GM18858 (cell line): ENCODE results near the gene ODAD4.

Experiments
- ATAC-seq: cut with Tn5 transposase; IDR thresholded peaks from one replicate; pipeline ENCODE4 v1.9.1; 2021; ENCODE audit not compliant: unreplicated experiment

ODAD4 gene

DNA sequence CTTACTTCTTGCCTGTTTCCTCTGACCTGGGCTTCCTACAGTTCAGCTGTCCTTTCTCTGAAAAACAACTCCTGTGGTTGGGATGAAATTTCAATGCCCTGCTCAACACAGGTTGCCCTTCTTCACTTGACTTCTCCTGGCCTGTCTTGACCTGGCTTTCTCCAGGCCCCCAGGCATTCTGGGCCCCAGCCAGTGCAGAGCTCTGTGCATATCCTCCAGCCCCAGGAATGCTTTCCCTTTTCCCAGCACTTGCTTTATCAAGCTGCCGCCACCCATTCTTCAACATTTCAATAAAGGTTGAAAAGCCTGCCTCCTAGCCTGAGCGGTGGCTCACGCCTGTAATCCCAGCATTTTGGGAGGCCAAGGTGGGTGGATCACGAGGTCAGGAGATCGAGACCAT, 10.8 kb downstream of the ODAD4 start:
- no peak for ATAC-seq

GRCh38 chr17:41942626-41943373, 12.4 kb downstream of the ODAD4 start:
- ATAC-seq, result no peak

DNA sequence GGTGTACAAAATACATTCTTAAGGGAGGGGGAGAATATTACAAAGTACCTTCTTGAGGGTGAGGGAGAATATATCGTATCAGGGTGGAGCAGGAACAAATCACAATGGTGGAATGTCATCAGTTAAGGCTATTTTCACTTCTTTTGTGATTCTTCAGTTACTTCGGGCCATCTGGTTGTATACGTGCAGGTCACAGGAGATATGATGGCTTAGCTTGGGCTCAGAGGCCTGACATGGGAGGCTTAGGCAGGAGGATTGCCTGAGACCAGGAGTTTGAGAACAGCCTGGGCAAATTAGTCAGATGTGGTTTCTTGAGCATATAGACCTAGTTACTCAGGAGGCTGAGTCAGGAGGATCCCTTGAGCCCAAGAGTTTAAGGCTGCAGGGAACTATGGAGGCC, 13.1 kb downstream of the ODAD4 start:
- ATAC-seq, result no peak

- ATAC-seq, result no peak
These were observed 14.5 kb downstream of the ODAD4 start for GRCh38 chr17:41944943-41945342.

DNA sequence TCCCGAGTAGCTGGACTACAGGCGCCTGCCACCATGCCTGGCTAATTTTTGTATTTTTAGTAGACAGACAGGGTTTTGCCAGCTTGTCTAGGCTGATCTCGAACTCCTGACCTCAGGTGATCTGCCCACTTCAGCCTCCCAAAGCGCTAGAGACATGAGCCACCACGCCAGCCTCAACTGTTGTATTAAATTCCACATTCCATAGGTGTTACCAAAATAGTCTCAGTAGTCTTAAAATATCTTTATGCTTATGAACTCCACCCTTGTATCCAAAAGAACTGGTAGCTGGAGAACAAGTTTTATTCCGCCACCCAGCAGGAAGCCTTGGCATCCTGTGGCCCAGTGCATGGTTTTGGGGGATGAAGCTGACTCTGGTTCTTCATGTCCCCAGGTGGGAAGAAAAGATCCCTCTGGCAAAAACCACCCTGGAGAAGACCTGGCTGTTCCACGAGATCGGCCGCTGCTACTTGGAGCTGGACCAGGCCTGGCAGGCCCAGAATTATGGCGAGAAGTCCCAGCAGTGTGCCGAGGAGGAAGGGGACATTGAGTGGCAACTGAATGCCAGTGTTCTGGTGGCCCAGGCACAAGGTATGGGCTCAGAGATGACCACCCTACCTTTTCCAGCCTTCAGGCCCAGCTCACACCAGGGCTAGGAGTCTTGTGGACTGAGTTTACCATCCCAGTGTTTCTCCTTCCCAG, 18.5 kb downstream of the ODAD4 start:
- no peak for ATAC-seq

GRCh38 chr17:41956522-41956921, 26.1 kb downstream of the ODAD4 start:
- no peak for ATAC-seq

GRCh38 chr17:41957031-41957868, 26.8 kb downstream of the ODAD4 start:
- ATAC-seq, result no peak

DNA sequence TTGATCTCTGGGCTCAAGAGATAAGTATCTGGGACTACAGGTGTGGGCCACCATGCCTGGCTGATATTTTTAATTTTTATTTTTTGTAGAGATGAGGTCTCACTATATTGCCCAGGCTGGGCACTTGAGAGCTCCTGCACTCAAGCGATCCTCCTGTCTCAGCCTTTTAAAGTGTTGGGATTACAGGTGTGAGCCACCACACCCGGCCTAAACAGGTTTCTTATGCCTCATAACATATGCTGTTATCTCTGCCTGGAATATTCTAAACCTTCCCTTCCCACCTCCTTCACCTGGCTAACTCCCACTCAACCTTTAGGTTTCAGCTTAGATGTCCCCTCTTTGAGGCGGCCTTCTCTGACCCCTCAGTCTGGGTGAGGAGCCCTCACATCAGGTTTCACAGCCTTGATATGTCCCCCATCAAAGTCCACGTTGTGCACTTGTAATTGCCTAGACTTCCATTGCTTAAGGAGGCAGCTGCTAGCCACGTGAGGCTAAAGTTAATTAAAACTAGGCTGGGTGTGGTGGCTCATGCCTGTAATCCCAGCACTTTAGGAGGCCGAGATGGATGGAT, 27.5 kb downstream of the ODAD4 start:
- ATAC-seq, result no peak

DNA sequence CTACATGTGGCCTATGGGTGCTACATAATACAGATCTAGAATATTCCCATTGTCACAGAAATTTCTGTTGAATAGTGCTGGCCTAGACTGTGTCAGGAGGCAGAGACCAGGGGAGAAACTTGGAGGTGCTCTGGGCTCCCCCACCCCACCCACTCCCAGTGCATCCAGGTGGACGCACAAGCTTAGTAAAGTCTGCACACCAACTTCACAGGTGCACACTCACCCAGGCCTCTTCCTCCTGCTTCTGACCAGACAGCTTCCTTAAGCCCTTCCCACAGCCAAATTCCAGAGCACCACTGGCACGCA, 28.6 kb downstream of the ODAD4 start:
- no peak for ATAC-seq

GRCh38 chr17:41959336-41960095, 29.1 kb downstream of the ODAD4 start:
- no peak for ATAC-seq

DNA sequence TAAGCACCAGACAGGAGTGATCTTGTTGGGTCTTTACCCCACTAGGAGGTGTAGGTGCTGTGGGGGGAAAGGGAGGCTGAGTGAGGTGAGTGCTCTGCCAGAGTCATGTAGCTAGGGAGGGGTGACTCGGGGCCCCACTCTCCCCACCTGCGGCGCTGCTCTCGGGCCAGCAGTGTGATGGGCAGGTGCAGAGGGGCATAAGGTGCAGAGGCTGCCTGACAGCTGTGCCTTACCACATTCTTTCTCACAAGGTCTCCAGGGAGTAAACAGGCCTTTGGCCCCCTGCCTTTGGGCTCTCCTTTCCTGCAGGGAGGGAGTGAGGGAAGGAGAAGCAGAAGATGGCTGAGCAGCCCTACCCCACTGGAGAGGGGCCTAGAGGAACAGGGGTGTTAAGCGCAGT, 31.7 kb downstream of the ODAD4 start:
- ATAC-seq, result no peak

GRCh38 chr17:41962768-41963434, 32.5 kb downstream of the ODAD4 start:
- no peak for ATAC-seq

GRCh38 chr17:41965694-41966462, 35.5 kb downstream of the ODAD4 start:
- ATAC-seq, result no peak

DNA sequence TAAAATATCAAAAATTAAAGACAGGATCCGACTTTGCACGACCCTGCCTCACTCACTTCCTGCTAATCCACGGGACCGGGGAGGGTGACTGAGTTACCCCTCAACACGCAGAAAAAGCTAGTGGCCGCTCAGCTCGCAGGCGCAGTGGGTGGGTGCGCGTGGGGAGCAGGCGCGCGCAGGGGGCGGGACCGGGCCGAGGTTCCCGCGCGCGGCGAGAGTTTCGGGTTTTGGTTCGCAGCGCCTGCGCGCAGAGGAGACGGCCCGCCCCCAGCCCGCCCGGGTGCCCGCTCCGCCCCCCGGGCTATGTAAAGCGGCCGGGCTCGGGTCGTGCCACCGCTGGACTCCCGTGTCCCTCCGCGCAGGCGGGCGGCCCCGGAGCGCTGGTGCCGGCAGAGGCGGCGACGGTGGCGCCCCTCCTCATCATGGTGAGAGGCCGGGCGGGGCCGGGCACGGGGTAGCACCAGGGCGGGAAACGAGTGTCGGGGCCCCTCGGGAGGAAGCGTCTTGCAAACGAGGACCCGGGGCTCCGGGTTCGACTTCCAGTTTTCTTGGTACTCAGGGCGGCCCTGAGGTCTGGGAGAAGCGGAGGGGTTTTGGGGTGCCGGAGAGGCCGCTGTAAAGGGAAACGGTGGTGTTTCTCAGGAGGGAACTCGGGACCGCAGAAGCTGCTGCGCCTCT, 36.2 kb downstream of the ODAD4 start, which contains the start of gene CNP:
CNP (plus strand) TSS at position 333 of the 678 bp plus-strand sequence; CDS start at position 423, 90 bp downstream.
- ATAC-seq, result no peak

DNA sequence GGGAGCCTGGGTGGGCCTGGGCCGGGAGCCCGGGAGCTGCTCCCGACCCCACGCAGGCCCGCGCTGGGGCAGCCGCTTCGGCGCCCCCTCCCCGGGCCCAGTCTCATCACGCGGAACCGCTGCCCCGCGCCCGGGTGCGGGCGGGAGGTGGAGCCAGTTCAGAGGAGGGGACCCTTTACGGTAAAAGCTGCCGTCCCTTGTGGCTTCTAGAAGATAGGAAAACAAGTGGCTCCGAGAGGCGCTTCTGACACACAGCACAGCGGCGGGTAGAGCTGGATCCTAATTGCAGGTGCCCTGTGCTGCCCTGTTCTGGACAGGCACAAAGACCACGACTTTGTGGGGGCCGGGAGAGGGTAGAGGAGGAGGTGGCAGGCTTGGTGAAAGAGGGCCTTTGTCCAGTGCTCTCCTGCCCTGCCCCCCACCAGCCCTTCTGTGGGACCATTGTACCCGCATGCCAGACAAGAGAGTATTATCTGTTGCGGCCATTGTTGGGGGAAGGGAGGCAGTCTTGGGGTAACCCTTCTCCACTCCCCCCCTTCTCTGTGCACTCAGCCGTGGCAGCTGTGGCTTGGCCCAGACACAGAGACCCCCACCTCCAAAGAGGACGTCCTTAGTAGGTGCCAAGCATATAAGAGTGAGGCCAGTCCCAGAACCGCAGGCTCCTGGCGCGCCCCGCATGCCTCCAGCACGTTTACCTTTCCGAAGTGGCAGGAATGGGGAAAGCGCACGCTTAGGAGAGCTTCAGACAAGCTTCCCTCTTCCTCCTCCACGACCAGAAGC, 36.9 kb downstream of the ODAD4 start:
- ATAC-seq, result no peak

GRCh38 chr17:41967921-41968578, 37.6 kb downstream of the ODAD4 start:
- ATAC-seq, result no peak

- no peak for ATAC-seq
These were observed 38.3 kb downstream of the ODAD4 start for GRCh38 chr17:41968676-41969075.

DNA sequence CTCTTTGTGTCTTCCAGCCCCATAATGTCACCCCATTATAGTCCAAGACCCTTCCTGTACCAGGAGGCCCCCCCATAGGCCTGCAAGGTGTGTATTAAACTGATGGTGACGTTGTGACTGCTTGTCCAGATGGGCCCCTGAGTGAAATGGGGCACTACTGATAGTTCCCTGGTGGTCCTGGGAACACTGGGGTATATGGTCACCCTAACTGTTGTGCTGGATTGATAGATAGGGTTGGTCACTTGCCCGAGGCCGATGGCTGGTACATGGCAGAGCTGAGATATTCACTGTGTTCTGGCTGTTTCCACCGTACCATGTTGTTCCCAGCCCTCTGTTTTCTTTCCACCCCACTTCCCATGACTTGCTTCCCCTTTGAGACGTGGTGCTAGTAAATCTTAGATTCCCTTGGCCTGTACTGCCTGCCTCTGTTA, 40.5 kb downstream of the ODAD4 start:
- no peak for ATAC-seq
